Dedifferentiated amniotic fluid mesenchymal stem cell (primary cell): ENCODE data around the gene CALD1.

Source experiments
- DNase-seq: peaks from one replicate; pipeline ENCODE4 v3.0.0-alpha.2; 2016; ENCODE audit errors: extremely low spot score

CALD1 gene

GRCh38 chr7:134763960-134764359 is 15.5 kb upstream of the CALD1 start:
- DNase-seq = no peak

- DNase-seq = no peak
Measured at GRCh38 chr7:134764365-134764764, 15.1 kb upstream of the CALD1 start.

DNA sequence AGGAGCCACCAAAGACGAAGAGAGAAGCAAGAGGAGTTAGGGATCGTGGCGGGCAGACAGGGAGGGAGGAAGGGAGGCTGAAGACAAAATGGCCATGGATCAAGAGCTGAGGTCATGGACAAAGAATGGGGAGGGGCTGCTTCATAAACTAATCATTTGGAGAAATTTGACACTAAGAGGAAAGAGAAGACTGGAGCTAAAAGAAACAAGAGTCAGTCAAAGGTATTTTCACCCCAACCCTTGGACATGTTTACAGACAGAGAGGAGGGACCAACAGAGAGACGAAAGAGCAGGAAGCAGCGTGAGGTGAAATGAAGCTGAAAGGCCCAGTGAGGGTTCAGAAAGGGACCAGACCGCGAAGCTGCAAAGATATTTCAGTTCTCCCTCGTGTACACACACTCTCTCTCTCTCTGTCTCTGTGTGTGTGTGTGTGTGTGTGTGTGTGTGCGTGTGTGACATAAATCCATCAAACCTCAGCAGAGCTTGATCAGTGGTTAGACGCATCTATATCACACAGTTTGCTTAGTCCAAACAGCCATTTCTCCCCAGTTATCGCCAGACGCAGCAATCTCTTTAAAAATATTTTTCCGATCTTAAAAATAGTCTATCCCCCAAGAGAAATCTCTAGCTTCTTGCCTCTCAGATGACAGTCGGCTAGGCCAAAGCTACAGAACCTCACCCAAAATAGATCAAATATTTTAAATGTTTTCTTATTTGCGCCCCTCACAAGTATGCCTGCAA is 12.5 kb upstream of the CALD1 start:
- DNase-seq = peak; percentile 61

- no peak for DNase-seq
Measured at GRCh38 chr7:134767520-134768168, 11.8 kb upstream of the CALD1 start.

DNA sequence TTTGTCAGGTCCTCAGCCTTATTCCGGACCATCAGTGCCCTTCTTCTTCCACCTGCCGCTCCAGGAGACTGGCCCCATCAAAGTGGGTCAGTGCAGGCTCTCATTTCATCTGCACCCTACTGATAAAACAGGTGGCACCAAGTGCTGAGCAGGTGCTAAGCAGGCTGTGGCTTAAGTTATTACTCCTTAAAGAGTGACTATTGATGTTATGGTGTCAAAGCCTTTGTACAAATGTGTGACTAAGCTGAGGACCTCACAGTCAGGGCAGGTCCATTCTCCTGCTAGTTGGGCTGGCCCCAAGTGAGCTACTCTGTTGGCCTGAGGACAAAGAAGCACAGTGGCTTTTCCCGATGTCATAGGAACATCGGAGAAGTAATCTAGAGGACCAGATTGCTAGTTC is 11.2 kb upstream of the CALD1 start:
- DNase-seq = no peak

GRCh38 chr7:134770676-134771075 is 8.8 kb upstream of the CALD1 start:
- no peak for DNase-seq

DNA sequence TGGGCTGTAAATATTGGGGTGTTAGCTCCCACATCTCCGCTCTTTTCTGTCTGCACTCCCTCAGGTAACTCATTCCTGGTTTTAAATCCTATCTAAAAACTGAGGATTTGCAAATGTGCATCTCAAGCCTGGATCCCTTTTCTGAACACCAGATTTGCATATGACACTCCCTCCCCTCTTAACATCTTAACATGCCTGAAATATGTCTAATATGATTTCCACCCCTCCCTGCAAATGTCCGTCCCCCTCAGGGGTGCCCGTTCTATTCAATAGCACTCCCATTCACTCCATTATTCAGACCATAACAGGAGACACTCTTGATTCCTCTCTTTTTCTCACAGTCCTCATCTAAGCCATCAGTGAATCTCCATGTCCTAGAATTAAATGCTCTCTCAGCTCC is 8.3 kb upstream of the CALD1 start:
- no peak for DNase-seq

DNA sequence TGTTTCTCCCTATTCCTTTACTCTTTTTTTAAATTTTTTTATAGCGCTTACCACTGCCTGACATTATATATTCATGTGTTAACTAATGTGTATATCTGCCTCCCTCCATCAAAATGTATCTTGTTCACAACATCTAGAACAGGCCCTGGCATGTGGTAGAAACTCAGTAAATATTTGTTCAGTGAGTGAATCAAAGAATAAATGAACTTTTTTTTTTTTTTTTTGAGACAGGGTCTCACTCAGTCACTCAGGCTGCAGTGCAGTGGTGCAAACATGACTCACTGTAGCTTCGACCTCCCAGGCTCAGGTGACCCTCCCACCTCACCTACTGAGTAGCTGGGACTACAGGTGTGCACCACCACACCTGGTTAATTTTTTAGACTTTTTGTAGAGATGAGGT is 7.5 kb upstream of the CALD1 start:
- no peak for DNase-seq

- no peak for DNase-seq
Measured at GRCh38 chr7:134772401-134772800, 7.0 kb upstream of the CALD1 start.

DNA sequence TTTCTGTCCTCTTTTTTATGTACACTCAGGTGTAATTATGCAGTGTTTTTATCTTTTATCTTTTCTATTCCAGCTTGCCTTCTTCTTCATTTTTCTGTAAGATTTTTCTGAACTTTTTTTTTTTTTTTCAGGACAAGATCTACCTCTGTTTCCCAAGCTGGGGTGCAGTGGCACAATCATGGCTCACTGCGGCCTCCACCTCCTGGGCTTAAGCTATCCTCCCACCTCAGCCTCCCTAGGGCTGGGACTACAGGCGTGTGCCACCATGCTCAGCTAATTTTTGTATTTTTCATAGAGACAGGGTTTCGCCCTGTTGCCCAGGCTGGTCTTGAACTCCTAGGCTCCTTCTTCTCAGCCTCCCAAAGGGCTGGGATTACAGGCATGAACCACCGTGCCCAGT is 6.3 kb upstream of the CALD1 start:
- DNase-seq = no peak

DNA sequence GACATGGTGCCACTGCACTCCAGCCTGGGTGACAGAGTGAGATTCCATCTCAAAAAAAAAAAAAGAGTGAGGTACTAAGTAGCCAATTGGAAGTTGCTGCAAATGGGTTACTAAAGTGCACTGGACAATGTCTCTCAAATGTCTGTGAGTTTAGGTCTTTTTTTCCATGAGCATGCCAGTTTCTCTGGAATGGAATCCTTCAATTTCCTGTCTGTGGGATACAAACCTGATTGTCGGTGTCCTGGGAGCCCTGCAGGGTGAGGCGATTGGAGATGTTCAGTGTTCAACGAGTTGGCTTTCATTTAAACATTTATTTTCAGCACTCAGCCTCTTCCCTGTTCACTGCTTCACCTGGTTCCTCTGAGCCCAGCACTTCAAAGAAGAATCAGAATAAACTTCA is 5.3 kb upstream of the CALD1 start:
- DNase-seq = no peak

- no peak for DNase-seq
Measured at GRCh38 chr7:134777470-134777869, 2.0 kb upstream of the CALD1 start.

DNA sequence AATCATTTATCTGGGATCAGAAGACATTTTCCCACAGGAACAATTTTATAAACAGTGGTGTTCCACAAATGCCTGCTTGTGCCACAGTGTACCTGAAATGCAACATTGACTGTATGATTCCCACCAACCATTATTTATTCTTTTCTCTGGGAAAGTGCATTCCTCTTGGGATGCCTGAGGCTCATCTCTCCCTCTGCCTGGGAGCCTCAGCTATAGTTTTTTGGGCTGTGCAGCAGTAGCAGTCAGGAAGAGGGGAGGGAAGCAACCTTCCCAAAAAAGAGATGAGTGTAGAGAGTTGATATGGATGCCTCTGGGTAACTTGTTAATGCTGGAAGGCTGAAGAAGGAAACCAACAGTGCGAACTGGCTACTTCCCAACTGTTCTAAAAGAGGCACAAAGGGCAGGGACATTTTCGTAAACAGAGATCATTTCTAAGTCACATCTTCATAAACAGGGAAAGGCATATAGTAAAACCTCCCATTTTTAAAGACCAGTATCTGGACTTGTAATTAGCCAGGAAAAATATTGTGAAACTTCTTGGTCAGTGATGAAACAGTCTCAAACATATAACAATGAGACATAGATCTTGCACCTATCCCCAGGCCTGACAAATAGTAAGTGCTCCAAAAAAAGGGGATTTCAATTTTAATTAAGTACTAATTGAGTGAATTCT is 1.4 kb upstream of the CALD1 start:
- peak; percentile 46 for DNase-seq

DNA sequence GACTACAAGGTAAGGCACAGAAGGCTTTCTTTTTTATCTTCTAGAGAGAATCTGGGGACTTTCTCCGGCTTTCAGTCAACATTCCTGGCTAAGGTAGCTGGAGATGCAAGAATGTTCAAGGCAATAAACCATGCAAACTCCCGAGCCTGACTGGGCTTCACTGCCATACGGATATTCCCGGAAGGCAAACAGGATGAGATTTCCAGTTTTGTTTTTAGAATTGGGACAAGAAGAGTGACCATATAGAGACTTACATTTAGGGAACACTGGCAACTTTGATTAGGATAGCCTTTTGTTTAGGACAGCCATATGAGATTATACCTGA is 269 bp downstream of the CALD1 start:
- no peak for DNase-seq

GRCh38 chr7:134780166-134780828 is 863 bp downstream of the CALD1 start:
- no peak for DNase-seq

GRCh38 chr7:134781171-134781570 is 1.7 kb downstream of the CALD1 start:
- DNase-seq = no peak

DNA sequence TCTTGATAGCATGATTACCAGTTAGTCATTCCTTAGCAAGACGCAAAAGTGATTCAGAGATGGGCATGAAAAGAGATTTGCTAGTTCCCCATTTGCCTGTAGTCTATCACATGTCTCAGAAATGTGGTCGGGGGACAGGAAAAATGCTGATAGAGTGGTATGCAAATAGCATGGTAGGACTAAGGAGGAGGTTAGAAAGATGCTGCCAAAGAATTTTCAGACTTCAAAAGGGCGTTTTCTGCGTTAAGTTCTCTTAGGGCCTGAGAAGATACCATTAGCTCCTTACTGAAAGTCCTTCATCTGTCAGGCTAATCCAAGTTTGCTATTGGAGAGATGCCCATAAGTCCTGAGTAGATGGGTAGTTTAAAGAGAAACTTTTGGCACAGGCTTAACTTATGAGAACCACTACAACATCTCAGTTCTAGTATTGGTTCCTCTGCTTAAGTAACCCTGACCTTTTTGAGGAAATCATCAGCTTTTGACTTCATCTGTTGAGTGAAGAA is 2.7 kb downstream of the CALD1 start:
- DNase-seq = no peak

- no peak for DNase-seq
Measured at GRCh38 chr7:134783294-134784069, 4.0 kb downstream of the CALD1 start.

GRCh38 chr7:134784251-134785049 is 5.0 kb downstream of the CALD1 start:
- no peak for DNase-seq

- no peak for DNase-seq
Measured at GRCh38 chr7:134785842-134786241, 6.4 kb downstream of the CALD1 start.

- DNase-seq = no peak
Measured at GRCh38 chr7:134787064-134787463, 7.6 kb downstream of the CALD1 start.
